Measurements from ENCODE around the gene GAB2.
A peak's percentile ranks its signal among the peaks of the same experiment; 100 is the strongest.

- no peak for TF ChIP-seq EP300 (IDR thresholded peaks at IDR 0.05)
- TF ChIP-seq, protein P1, sequence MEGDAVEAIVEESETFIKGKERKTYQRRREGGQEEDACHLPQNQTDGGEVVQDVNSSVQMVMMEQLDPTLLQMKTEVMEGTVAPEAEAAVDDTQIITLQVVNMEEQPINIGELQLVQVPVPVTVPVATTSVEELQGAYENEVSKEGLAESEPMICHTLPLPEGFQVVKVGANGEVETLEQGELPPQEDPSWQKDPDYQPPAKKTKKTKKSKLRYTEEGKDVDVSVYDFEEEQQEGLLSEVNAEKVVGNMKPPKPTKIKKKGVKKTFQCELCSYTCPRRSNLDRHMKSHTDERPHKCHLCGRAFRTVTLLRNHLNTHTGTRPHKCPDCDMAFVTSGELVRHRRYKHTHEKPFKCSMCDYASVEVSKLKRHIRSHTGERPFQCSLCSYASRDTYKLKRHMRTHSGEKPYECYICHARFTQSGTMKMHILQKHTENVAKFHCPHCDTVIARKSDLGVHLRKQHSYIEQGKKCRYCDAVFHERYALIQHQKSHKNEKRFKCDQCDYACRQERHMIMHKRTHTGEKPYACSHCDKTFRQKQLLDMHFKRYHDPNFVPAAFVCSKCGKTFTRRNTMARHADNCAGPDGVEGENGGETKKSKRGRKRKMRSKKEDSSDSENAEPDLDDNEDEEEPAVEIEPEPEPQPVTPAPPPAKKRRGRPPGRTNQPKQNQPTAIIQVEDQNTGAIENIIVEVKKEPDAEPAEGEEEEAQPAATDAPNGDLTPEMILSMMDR (IDR thresholded peaks at IDR 0.05), result peak; percentile 29 to 65 (median 44)
- no peak for TF ChIP-seq POLR2A (IDR thresholded peaks at IDR 0.05)
Observed at GRCh38 chr11:78420255-78420764, 2.7 kb upstream of the GAB2 start.
